T-helper 2 cell treated with Interferon-gamma antibody and Interleukin-4, amounts not matched to agents 5 μg/mL and 100 μg/mL, for 36 hours (primary cell): Measurements from ENCODE around the gene LONP1.
A peak's percentile ranks its signal among the peaks of the same experiment; 100 is the strongest.

ENCODE experiments used
- DNase-seq: peaks from one replicate; pipeline ENCODE4 v3.0.0; 2021; ENCODE audit warnings: low spot score
- H3K27ac Mint-ChIP-seq: one replicate; pipeline ENCODE4 v1.8.0; 2021; ENCODE audit warnings: mild to moderate bottlenecking, mixed read lengths
- H3K27me3 Mint-ChIP-seq: one replicate; pipeline ENCODE4 v1.8.0; 2021; ENCODE audit warnings: low read depth, mixed read lengths
- H3K36me3 Mint-ChIP-seq: one replicate; pipeline ENCODE4 v1.8.0; 2021; ENCODE audit warnings: low read depth, mixed read lengths
- H3K4me1 Mint-ChIP-seq: one replicate; pipeline ENCODE4 v1.8.0; 2021; ENCODE audit warnings: low read depth, mixed read lengths
- H3K4me3 Mint-ChIP-seq: one replicate; pipeline ENCODE4 v1.8.0; 2022; ENCODE audit warnings: mild to moderate bottlenecking, moderate library complexity, mixed read lengths
- H3K9me3 Mint-ChIP-seq: one replicate; pipeline ENCODE4 v1.8.0; 2021; ENCODE audit warnings: mixed read lengths

The LONP1 gene

GRCh38 chr19:5648464-5648863 is 71.5 kb downstream of the LONP1 start:
- Mint-ChIP-seq H3K4me3 (no peak overlapping the region), H3K27ac (no peak overlapping the region), H3K9me3 (no peaks in the 10 kb centered on the region), H3K36me3 (peaks cover 79% of the 10 kb centered on the region), H3K4me1 (no peaks in the 10 kb centered on the region), H3K27me3 (no peaks in the 10 kb centered on the region)
- no peak for DNase-seq

DNA sequence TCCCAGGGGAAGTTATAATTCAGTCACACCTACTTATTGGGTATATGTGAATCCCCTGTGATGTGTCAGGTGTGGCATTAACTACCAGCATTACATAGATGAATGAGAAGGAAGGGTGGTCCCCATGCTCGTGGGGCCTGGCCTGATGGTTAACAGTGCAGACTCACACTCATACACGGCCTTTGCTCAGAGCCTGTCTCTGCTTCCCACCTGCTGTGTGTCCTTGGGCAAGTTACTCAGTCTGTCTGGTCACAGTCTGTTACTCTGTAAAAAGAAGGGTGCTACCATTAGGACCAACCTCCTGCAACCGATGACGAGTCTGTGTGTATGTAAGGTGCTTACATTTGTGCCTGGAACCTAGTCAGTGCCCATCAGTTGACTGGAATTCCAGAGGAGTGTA is 73.2 kb downstream of the LONP1 start:
- H3K9me3 Mint-ChIP-seq = no peaks in the 10 kb centered on the region
- DNase-seq = no peak
- peak overlapping the region; percentile 2 for H3K27ac Mint-ChIP-seq

DNA sequence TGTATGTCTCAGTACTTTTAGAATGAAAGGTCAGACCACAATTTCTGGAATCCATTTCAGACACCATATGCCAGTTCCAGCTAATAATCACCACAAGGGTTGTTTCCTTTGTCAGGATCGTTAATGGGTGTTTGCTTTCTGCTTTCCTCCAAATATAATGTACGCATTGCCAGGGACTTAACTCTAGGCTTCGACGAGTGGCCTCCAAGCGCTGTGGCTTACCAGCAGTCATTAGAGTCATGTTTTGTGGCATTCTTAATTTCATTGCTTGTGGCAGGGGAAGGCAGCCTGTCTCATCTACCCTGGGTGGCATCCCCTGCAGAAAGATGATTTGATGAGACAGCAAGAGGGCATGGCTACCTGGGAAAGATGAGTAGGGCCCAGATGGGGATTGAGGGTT is 74.5 kb downstream of the LONP1 start:
- Mint-ChIP-seq H3K4me1 (peaks cover 3% of the 10 kb centered on the region), H3K9me3 (no peaks in the 10 kb centered on the region), H3K4me3 (no peak overlapping the region), H3K27ac (no peak overlapping the region), H3K36me3 (peaks cover 72% of the 10 kb centered on the region), H3K27me3 (no peaks in the 10 kb centered on the region)
- no peak for DNase-seq

More for the DNA sequence above, 73.2 kb downstream of the LONP1 start:
- Mint-ChIP-seq H3K27me3 (no peaks in the 10 kb centered on the region), H3K4me3 (no peak overlapping the region), H3K36me3 (peaks cover 76% of the 10 kb centered on the region), H3K4me1 (no peaks in the 10 kb centered on the region)

- Mint-ChIP-seq H3K4me1 (peaks cover 3% of the 10 kb centered on the region), H3K36me3 (peaks cover 70% of the 10 kb centered on the region), H3K4me3 (no peak overlapping the region), H3K27me3 (no peaks in the 10 kb centered on the region), H3K27ac (no peak overlapping the region), H3K9me3 (no peaks in the 10 kb centered on the region)
- no peak for DNase-seq
Measured at GRCh38 chr19:5644037-5644436, 75.9 kb downstream of the LONP1 start.

GRCh38 chr19:5643060-5643459 is 76.9 kb downstream of the LONP1 start:
- H3K27ac Mint-ChIP-seq = no peak overlapping the region
- no peaks in the 10 kb centered on the region for H3K27me3 Mint-ChIP-seq

GRCh38 chr19:5642204-5642603 is 77.7 kb downstream of the LONP1 start:
- Mint-ChIP-seq H3K36me3 (peaks cover 59% of the 10 kb centered on the region), H3K4me1 (peaks cover 3% of the 10 kb centered on the region), H3K9me3 (no peaks in the 10 kb centered on the region), H3K27ac (no peak overlapping the region), H3K27me3 (no peaks in the 10 kb centered on the region), H3K4me3 (no peak overlapping the region)
- DNase-seq = no peak

More at GRCh38 chr19:5643060-5643459, 76.9 kb downstream of the LONP1 start:
- peaks cover 3% of the 10 kb centered on the region for H3K4me1 Mint-ChIP-seq
- peaks cover 65% of the 10 kb centered on the region for H3K36me3 Mint-ChIP-seq
- no peak for DNase-seq
- H3K4me3 Mint-ChIP-seq = no peak overlapping the region
- H3K9me3 Mint-ChIP-seq = no peaks in the 10 kb centered on the region
